GM18951 (cell line): ENCODE data around the gene EGLN3.

Source experiments
- POLR2A ChIP-seq: IDR thresholded peaks from 4 replicates; pipeline ENCODE4 v1.6.1; 2011; ENCODE audit warnings: mild to moderate bottlenecking; ENCODE audit not compliant: insufficient read length, insufficient read depth; ENCODE audit errors: extremely low read depth
- in situ Hi-C: fragments of 300-500 bp; cut with MboI; formaldehyde crosslinking; loops from one replicate; pipeline ENCODE4 v1.12.0; 2022; ENCODE audit warnings: low sequenced_read_pairs, mixed read lengths, inconsistent platforms; ENCODE audit not compliant: unreplicated experiment

EGLN3 gene

DNA sequence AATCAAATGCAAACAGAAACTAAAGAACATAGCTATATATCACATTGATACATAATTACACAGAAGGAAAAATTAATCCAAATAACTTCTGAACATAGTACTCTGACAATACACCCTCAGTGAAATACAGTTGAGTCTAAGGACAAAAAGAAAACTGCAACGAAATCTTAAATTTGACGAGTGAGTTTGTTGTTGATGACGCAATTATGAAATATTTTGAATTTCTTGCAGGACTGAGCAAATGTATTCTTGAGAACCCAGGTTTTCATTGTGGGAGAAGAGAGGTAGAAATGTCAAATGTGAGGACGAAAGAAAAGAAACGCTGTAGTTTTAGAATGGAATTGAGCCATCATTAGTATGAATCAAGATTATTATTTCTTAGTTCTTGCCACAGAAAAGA, 46.3 kb downstream of the EGLN3 start:
- TF ChIP-seq POLR2A: no peak
- in situ Hi-C loops: no loop called here

DNA sequence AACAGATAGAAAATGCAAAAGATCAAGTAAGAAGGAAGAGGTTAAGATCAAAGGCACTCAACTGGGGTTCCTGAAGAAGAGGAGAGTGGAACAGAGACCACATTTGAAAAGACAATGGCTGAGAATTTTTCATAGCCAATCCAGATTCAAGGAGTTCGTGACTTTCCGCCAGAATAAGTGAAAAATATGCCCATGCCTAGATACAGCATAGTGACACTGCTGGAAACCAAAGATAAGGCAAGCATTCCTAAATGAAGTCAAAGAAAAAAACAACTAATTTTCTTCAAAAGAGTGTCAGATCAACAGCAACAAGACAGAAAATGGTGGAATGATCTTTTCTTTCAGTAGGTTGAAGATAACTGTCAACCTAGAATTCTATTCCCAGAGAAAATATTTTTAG, 47.5 kb downstream of the EGLN3 start:
- in situ Hi-C loops: no loop called here
- TF ChIP-seq POLR2A: no peak

DNA sequence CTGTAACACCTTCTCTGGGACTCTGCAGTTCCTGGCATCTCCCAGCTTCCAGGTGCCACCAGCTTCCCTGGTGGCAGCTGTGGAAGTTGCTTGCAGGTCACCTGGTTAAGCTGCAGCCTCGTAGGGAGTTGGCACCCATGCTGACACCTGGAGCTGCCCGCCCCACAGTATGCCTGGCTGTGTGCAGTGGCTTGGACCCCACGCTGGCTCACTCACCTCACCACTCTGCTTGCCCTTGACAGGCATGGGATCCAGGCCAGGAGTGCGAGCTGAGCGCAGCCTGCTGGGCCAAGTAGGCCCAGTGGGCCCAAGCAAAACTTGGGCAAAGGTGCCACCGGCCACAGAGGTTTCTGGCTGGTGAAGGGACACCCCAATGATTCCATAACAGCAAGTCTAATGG, 48.5 kb downstream of the EGLN3 start:
- TF ChIP-seq POLR2A: no peak
- in situ Hi-C loops: no loop called here

DNA sequence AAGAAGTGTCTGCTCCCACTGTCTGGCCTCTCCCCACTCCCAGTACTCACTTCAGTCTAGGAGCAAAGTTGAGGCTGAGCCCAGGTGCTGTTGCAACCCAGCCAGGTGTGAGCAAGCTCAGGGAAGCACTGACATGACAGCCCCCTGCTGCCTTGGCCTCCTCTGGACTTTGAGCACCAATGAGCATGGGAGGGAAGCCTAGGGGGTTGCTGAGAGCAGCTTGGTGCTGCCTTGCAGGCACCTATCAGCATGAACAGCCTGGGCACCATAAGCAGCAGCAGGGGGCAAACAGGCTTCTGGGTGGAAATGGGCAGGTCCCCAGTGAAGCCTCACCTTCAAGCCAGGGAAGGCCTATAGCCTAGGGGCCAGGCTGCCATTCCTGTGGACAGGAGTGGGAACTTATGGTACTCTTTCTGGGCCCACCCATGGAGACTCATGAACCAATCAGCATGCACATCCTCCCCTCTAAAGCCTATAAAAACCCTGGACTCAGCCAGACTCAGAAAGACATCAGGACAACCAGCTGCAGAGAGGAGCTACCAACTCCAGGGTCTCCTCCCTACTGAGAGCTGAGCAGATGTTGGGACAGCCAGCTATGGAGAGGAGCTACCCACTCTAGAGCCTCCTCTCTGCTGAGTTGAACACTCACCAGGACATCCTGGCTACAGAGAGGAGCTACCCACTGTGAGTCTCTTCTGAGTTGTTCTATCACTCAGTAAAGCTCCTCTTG, 49.3 kb downstream of the EGLN3 start:
- no peak for TF ChIP-seq POLR2A
- in situ Hi-C loops: no loop called here

DNA sequence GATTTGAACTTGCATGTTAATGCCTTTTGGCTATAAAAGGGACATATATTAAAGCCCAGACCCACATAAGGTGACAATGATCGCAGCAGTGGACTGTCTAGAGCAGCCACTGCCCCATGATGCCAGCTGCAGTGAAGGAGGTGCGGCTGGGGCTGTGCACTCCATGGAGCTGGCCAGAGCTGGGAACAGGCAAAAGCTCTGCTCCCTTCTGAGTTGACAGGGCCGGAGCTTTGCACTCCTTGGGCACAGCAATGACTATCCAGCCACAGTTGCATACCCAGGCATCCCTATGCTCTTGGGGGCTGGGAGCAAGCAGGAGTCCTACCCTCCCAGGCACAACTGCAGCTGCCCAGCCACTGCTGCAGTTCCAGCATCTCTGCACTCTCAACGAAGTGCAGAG, 50.2 kb downstream of the EGLN3 start:
- in situ Hi-C loops: no loop called here
- no peak for TF ChIP-seq POLR2A

DNA sequence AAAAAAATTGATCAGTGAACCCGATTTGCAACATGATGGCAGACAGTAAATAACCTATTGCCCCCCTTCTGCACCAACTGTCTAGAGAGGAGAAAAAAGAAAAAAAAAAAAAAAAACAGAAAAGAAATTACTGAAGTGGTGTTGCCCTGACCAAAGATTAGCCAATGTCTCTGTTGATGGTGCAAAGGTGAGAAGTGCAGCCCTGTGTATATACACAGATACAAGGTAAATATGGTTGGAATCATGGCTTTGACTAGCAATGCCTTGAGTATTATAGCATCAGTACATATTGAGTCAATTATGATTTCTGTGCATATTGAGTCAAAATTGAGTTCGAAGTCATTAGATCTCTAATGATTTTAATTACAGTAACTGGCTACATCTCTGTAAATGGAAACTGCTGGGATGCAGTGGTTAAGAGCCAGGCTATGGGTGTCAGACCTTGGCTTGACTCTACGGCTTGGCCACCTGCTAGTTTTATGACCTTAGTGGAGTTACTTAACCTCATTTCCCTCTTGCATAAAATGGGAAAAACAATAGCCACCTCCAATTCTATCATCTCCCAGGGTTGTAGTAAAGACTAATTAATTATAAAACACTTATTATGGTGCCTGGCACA, 51.0 kb downstream of the EGLN3 start:
- TF ChIP-seq POLR2A: no peak

DNA sequence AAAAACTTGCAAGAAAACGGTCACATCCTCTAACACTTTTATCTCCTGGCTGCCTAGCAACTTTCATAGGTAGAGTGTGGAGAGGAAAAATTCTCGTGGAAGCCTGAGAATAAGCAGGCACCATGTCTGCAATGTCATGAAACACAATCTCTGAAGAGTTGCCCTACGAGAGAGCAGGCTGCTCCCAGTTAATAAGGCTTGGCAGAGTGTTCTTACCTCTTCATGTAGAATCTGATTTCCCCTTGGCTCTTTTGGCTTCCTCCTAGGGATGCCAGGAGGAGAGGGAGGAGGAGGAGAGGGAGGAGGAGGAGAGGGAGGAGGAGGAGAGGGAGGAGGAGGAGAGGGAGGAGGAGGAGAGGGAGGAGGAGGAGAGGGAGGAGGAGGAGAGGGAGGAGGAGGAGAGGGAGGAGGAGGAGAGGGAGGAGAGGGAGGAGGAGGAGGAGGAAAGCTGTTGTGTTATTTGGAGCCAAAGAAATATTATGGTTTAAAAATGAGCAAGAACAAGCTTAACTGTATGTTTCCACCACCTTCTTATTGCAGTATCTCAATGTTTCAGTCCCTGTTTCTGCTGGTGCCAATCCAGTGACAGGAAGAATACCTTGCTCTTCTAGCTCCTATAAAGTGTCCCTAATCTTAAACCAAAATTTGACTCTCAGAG, 52.9 kb downstream of the EGLN3 start:
- TF ChIP-seq POLR2A: no peak
- in situ Hi-C loops: no loop called here

More for the DNA sequence above, 51.0 kb downstream of the EGLN3 start:
- in situ Hi-C loops: no loop called here

DNA sequence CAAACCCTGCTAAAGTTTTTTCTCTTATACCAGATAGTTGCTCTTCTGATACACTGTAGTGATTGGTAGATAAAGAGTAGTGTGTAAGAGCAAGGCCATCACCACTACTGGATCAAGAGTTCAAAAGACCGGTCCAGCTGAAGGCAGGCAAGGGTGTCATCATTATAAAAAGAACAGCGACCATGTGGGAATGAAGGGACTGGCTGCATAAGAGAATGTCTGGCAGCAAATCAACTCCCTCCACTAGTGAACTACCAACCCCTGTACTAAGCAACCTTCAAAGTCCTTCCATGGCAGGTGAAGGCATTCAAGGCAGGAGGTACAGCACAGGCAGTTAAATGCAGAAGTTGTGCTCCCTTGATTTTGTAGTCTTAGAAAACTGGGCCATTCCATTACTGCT, 53.5 kb downstream of the EGLN3 start:
- in situ Hi-C loops: no loop called here
- TF ChIP-seq POLR2A: no peak

DNA sequence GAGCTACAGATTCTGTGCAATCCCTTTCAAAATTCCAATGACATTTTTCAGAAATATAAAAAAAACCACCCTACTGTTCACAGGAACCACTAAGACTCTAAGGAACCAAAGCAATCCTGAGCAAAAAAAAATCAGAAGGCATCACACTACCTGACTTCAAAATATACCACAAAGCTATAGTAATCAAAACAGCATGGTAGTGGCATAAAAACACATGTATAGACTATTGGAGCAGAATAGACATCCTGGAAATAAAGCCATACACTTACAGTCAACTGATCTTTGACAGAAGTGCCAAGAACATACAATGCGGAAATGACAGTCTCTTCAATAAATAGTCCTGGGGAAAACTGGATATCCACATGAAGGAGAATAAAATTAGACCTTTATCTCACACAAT, 56.5 kb downstream of the EGLN3 start:
- TF ChIP-seq POLR2A: no peak
- in situ Hi-C loops: no loop called here

DNA sequence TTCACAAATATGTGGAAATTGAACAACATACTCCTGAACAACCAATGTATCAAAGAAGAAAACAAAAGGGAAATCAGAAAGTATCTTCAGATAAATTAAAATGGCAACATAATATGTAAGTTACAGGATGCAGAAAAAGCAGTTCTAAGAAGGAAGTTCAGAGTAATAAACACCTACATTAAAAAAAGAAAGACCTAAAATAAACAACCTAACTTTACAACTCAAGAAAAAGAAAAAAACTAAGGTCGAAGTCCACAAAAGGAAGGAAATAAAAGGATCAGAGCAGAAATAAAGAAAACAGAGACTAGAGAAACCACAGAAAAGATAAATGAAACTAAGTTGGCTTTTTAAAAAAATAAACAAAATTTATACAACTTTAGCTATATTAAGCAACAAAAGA, 59.2 kb downstream of the EGLN3 start:
- in situ Hi-C loops: no loop called here
- no peak for TF ChIP-seq POLR2A

DNA sequence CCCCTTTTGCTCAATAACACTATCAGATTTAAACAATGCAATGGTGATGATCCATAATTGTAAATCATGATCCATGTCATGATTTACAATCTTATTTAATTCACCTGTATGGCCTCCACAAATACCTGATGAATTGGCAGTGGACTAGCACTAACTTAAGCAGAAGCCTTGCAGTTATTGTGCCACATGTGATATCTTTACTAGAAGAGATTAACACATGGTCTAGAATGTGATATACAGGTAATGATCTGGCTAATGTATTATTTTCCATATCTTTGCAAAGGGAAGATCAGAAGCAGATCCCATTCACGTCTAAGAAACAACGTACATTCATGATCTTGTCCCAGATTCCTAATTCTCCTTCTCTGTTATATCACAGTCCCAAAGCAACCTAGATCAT, 66.0 kb downstream of the EGLN3 start:
- TF ChIP-seq POLR2A: no peak
- in situ Hi-C loops: no loop called here

DNA sequence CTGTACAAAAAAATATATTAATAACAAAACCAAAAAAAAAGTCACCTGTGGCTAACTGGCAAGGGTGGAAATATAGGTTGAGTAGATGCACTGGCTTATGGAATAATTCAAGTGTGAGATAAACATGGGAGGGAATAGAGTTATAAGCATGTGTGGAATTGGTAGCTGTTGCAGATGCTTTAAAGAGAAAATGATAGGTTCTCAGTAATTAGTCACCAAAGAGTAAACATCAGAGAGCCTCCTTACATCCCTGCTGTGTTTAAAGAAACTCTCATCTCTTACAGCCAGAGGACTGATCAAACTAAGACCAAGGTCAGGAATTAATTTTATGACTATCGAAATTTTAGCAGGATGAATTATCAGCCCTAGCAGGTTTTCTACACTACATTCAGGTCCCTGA, 70.5 kb downstream of the EGLN3 start:
- TF ChIP-seq POLR2A: no peak
- in situ Hi-C loops: no loop called here

DNA sequence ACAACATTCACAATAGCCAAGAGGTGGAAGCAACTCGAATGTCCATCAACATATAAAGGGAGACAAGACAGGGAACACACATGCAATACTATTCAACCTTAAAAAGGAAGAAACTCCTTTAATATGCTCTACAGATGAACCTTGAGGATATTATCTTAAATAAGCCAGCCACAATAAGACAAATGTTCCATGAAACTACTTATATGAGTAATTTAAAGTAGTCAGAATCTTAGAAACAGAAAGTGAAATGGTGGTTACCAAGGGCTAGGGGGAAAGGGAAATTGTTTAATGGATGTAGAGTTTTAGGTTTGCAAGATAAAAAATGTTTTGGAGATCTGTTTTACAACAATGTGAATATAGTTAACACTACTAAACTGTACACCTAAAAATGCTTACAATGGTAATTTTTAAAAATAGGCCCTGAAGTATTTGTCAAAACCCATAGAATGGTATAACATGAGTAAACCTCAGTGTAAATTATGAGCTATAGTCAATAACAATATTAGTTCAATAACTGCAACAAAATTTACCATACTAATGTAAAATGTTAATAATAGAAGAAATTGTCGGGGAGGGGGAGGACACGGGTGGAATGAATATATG, 71.1 kb downstream of the EGLN3 start:
- in situ Hi-C loops: no loop called here
- no peak for TF ChIP-seq POLR2A

DNA sequence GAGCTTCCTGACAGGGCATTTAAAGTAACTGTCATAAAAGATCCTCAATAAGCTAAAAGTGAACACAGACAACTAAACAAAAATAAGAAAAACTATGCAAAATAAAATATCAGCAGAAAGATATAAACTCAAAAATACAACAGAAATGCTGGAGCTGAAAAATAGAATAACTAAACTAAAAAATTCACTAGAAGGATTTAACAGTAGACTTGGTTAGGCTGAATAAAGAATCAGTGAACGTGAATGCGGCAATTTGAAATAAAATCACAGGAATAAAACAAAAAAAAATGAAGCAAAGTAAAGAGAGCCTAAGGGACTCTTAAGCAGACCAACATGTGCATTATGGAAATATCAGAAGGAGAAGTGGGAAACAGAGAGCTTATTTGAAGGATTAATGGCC, 74.6 kb downstream of the EGLN3 start:
- TF ChIP-seq POLR2A: no peak
- in situ Hi-C loops: no loop called here
